GM18519 (cell line): ENCODE results near the gene TM4SF4.
A peak's percentile ranks its signal among the peaks of the same experiment; 100 is the strongest.

Experiments used
- ATAC-seq: cut with Tn5 transposase; IDR thresholded peaks from one replicate; pipeline ENCODE4 v1.9.1; 2021; ENCODE audit warnings: mild to moderate bottlenecking, moderate library complexity; ENCODE audit not compliant: unreplicated experiment, low FRiP score

The TM4SF4 gene

DNA sequence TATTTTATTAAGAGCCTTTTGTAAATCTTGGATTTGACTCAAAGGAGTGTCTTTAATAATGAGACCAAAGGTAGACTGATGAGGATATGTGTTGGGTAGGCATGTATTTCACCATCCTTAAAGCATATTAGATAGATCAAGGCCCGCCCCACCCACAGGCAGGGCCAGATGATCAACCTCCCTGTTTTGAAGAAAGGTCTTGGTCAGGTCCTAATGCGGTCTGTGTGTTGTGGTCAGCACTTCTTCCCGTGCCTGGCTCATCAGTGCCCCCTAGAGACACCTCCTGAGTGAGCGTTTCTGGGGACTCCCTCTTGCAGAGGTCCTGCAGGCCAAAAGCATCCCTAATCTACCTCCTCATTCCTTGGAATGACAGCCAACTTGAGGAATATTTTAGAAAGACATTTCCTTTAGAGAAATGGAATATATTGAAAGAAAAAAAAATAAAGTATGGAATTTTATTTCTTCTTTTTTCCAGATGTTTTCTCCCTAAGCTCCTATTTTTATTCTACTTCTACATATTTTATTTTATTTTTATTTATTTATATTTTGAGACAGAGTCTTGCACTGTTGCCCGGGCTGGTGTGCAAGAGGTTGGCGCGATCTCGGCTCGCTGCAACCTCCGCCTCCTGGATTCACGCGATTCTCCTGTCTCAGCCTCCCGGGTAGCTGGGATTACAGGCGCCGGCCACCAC, 6.0 kb downstream of the TM4SF4 start:
- ATAC-seq: peak; percentile 86

DNA sequence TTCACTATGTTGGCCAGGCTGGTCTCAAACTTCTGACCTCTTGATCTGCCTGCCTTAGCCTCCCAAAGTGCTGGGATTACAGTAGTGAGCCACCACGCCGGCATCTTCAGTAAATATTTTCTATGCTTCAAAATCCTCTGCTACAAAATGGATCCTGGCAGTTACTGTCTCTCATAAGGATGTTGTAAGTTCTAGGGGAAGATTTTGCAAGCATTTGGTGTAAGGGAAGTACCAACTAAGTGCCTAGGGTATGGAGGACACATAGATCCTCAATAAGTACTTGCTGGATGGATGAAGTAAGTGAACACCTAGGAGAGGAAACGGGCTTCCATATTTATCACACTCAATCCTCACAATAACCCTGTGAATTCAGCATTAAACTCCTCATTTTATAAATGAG, 6.6 kb downstream of the TM4SF4 start:
- no peak for ATAC-seq

DNA sequence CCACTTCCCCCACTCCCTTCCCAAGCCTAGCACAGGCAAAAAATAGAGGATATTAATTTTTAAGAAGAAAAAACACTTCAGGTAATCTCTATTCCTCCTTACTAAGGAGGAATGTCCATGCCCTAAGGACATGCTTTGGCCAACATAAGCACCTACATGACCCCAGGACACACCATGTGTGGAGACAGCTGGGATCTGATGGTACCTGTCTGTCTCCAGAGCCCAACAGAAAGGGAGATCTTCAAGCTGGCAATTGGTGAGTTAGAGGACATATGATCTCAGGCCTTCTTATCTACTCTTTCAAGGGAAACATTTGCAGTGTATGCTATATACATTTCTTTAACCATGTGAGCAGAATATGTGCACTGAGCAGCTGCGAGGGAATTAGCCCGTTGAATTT, 7.0 kb downstream of the TM4SF4 start:
- no peak for ATAC-seq

DNA sequence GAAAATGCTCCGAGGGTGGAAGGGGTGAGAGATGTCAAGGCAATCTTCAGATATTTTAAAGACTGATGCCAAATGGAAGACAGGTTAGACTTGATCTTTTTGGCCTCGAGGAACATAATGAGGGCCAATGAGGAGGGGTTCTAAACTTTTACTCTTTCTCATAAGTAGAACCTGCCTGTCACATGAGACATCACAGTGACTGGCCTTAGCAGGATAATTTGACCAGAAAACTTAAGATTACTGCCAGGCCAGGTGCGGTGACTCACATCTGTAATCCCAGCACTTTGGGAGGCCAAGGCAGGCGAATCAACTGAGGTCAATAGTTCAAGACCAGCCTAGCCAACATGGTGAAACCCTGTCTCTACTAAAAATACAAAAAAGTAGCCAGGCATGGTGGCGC, 12.2 kb downstream of the TM4SF4 start:
- ATAC-seq: no peak

DNA sequence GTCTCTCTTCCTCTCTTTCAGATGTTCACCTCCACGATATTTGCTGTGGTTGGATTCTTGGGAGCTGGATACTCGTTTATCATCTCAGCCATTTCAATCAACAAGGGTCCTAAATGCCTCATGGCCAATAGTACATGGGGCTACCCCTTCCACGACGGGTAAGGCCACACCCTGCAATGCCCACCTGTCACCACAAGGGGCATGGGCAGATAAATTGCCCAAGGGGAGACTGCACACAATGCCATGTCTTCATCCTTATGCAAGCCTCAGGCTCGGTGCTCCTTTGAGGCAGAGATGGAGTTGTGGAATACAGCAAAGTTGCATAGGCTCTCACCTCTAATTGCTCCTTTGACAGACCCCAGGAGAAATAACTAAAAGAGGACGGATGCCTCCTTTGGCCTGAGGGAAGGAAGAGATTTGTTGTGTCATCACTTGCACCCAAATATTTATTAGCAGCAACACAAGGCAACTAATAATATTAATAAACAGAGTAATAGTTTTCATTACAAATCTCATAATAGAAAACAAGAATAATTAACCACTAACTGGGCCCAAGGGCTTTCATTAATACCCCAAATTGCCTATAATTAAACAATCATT, 13.2 kb downstream of the TM4SF4 start:
- peak; percentile 54 for ATAC-seq

DNA sequence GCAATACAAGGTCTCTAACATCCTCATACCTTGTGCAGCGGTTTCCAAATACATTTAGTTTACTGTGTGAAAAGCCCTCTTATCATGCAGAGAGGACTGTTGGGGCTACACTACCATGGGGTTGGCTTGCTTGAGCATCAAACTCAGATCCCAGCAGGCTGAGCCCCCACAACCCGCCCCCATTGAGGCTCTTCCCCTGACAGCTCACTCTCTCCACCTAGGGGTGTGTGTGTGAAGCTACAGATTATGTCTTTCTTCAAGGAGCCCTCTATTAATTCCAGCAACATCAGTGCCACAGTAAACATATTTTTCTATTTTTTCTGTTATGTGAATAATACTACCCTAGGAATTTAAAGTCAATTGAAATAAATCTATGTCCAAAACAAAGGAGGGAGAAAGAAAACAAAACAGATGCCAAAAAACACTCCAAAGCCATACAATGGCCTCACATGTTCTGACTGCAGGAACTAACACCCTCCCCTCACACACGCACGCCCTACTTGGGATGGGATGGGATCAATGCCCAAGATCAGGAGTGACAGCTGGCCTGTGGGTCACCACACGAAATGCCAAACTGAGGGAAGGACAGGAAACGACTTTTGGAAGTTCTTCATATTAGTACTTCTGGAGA, 14.7 kb downstream of the TM4SF4 start:
- ATAC-seq: no peak

DNA sequence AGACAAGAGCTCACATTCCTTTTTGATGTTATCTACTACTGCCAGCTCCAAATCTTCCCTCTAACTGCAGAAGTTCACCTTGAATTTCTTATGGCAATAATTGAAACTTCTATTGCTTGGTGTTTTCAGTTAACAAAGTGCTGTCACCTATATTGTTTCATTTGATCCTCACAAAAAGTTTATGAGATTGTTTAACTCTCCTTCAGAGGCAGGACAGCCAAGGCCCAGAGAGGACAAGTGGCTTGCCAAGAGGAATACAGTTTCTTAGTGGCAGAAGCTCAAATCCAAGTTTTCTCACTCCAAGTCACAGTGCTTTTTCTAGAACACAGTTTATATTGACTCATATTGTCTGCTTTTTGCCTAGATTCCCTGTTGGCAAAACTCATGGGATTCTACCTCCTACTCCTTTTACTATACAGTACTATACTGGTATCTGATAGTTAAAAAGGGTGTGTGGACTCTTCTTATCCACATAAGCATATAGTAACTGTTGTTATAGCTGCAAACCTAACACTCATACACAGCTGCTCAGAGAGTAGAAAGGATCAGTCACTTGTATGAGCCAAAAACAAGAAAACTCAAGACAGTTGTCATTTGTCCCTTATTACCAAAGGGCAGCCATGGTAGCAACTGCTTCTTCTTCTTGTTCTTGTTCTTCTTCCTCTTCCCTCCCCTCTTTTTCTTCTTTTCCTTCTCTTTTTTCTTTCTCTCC, 15.9 kb downstream of the TM4SF4 start:
- no peak for ATAC-seq

DNA sequence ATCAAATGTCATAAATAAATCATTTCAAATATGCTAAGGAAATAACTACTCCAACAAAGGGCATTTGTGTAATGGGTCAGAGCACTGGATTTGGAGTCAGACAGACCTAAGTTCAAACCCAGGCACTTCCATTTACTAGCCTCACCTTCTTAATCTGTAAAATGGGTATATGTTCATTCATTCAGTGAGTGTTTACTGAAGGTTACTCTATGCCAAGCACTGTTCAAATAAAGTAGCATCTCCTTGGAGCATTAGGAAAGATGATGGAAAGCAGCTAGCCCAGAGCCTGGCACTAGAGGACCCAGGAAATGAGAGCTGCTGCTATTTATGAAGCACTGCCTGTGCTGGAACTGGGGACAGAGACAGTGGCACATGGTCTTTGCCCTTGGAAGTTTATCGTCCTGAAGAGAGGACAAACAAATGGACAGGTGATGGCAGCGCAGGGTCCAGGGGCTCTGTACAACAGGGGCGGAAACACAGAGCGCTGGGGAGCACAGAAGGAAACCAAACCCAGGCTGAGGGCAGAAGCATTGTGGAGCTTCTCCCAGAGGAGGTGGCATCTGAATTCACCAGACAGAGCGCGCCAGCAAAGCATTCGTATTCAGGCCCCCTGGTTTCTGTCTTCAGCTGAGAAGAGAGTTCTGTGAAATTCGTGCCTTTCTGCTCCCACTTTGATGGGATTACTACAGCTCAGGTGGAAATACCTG, 19.0 kb downstream of the TM4SF4 start:
- ATAC-seq: no peak

DNA sequence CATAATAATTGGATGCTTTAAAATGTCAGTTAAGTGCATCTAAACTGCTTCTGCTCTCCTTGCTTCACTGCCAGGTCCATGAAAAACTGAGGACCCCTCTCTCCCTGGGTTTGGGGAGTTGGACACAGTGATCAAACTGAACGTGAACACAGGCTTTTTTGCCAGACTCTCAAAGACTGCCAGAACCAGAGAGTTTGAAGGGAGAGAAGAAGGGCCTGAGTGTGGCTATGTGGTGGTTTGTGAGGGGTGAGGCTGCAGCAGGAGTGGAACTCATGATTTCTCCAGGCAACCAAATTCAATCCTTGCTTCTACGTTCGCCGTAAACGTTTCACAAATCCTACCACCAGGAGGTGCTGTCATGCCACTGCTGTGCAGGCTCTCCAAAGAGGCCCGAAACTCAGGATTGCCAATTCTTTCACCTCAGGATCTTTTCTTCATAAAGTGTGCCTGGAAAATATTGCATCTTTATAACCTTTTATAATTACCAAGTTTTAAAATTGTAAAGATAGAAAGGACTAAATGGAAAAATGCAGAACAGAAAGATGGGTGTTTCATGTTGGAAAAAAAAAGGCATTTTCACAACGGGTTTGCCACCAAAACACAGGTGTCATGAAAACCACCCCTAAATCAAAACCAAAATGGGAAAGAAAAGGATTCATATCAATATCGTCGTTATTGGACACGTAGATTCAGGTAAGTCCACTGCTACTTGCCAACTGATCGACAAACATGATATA, 19.7 kb downstream of the TM4SF4 start:
- no peak for ATAC-seq

DNA sequence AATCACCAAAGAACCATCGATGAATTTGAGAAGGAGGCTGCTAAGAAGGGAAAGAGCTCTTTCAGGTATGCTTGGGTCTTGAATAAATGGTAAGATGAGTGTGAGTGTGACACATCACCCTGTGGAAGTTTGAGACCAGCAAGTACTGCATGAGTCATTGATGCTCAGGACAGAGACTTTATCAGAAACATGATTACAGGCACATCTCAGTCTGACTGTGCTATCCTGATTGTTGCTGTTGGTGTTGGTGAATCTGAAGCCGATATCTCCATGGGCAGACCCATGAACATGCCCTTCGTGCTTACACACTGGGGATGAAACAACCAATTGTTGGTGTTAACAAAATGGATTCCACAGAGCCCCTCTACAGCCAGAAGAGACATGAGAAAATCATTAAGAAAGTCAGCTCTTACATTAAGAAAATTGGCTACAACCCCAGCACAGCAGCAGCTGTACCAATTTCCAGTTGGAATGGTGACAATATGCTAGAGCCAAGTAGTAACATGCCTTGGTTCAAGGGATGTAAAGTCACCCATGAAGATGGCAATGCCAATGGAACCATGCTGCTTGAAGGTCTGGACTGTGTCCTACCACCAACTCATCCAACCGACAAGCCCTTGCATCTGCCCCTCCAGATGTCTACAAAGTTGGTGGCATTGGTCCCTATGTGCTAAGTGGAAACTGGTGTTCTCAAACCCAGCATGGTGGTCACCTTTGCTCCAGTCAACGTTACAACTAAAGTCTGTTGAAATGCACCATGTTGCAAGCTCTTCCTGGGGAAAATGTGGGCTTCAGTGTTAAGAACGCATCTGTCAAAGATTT, 20.5 kb downstream of the TM4SF4 start:
- no peak for ATAC-seq

DNA sequence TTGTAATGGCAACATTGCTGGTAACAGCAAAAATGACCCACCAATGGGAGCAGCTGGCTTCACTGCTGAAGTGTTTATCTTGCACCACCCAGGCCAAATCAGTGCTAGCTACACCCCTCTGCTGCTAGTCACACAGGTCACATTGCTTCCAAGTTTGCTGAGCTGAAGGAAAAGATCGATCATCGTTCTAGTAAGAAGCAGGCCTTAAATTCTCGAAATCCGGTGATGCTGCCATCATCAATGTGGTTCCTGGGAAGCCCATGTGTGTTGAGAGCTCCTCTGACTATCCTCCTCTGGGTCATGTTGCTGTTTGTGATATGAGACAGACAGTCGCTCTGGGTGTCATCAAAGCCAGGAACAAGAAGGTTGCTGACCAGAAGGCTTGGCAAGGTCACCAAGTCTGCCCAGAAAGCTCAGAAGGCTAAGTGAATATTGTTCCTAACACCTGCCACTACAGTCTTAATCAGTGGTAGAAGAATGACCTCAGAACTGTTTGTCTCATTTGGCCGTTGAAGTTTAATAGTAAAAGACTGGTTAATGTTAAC, 21.2 kb downstream of the TM4SF4 start:
- no peak for ATAC-seq

DNA sequence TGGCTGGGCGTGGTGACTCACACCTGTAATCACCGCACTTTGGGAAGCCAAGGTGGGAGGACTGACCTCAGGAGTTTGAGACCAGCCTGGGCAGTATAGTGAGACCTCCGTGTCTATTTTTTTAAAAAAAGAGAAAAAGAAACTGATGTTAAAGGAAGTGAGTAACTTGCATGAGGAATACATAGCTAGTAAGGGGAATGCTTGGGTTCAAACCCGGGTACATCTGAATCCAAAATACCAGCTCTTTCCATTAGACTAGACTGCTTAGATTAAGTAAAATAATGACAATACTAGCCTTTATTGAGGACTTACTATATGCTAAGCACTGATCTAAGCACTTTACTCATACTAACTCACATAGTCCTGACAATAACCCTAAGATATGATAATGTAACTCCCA, 22.4 kb downstream of the TM4SF4 start:
- no peak for ATAC-seq

DNA sequence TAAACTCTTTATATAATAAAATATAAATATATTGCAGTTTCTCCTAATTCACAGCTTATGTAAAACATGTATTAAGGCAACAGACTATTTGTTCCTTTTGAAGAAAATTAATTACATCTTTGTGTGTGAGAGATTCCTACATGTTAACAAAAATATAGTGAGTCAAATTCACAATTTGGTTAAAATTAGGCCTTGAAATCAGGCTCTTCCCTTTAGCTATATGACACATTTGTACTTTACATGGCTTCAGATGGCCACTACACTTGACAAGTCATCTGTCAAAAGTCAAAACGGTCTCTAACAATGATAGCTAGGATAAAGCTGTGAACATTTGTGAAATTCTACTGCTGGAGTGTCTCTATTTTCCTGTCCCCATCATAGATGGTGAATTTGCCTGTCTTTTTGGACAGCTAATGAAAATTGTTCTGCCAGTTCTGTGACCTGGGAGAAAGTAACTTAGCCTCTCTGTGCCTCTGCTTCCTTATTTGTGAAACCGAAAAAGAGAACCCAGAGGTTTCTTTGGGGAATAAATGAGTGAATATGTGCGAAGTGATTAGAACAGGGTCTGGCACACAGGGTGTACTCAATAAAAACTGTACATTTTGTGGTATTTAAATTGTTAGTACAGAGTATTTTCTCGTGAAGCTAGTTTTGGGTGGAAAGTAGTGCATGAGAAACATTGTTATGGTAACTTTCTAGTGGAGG, 23.6 kb downstream of the TM4SF4 start:
- ATAC-seq: no peak

DNA sequence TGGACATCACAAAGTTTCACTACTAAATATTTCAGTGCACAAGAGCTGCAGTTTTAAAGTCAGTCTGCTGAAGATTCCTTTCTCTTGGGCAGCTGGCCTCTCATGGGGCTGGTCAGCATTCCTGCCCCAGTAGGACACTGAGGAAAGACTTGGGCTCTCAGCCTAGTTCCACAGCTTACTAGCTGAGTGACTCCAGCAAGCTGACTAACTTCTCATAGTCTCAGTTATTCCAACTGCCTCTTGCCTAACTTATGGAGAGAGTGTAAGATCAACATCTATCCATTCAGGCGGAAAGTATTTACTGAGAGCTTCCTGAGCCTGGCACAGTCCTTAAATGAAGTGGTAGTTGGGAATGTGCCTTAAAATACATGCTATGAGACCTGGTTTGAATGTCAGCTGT, 27.0 kb downstream of the TM4SF4 start:
- ATAC-seq: no peak

DNA sequence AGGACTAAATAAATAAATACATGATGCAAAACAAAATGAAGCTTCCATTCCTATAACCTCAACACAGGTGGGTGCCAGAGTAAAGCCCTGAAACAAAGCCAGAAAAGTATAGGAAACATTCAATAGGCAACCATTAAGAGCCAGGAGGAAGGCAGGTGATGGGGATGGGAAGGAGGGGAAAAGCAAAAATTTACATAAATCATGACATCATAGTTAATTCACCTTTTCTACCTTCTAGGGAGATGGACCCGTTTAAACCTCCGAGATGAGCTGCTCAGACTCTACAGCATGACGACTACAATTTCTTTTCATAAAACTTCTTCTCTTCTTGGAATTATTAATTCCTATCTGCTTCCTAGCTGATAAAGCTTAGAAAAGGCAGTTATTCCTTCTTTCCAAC, 27.9 kb downstream of the TM4SF4 start:
- no peak for ATAC-seq

DNA sequence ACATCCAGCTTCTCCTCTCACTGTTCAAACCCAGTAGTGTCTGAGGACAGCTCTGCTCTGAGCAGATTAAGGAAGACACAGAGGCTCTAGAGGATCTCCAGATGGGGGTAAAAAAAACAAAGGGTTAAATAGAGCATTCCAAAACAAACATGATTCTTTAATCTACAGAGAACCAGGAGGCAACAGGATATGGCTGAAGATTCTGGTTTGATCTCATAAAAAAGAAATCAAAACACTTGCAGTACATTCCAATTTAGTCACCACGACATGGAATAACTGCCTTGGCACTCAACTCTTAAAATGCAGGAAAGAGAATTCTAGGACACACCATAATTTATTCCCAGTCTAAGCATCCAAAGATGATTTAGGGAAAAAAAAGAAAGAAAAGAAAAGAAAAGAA, 32.0 kb downstream of the TM4SF4 start:
- no peak for ATAC-seq

DNA sequence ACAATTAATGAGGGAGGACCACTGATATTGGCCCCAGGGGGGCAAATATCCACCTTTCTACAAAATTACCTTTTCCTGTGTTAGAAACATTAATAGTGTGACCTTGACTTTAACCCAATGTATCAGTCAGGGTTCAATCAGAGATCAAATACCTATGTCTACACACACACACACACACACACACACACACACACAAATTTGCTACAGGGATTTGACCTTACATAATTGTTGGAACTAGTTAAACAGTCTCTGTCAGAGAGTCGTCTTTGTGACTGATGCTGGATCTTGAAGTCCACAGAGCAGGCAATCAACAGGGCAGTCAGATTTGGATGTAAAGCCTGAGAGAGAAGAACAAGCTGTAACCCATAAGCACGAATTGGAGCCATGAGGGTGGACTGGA, 32.5 kb downstream of the TM4SF4 start:
- ATAC-seq: no peak

DNA sequence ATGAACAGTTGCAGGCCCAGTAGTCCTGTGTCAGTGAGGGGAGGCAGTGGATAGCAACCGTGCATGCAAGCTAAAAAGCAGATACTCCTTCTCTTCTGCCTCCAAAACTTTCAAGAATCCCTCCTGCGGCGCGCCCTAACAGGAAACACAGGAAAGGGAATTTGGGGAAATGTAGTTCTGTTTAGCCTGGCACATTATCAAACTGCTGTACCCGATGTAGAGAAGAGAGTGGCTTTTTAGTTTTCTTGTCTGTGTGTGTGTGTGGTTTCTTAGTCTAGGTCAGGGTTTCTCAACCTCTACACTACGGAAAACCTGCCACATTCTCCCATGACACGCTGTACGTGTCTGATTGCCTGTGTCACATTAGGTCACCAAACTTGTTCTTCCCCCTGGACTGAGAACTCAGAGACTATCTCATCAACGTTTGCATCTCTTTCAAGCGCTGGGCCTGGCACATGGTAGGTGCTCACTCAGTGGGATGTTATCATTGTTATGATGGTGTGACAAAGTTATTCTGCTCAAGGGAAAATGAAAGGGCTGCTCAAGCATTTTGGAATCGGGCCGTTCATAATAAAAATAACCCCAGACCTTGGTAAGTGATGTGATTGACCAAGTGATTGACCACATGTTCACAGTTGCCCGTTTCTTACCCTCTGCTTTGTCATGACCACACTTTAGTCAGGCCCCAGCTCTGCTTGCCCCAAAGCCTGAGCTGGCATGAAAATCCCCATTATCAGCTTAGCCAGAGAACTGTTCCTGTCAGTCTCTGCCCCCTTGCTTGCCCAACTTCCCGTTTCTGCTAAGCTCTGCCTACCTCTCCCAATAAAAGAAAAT, 33.2 kb downstream of the TM4SF4 start:
- no peak for ATAC-seq
